COR-L47 (cell line): ENCODE measurements around the gene TBP.
A peak's percentile ranks its signal among the peaks of the same experiment; 100 is the strongest.
"Not testable (repeated sequence)": the region's sequence is repeated elsewhere in the genome, so short reads cannot be mapped to it uniquely, and the experiment has no call there.

Experiments used
- DNase-seq: peaks from one replicate; lab custom pipeline; 2025; lab: John Stamatoyannopoulos, UW

TBP gene

GRCh38 chr6:170554013-170554795 is at the start of gene TBP:
Gene TBP, plus strand, starts transcription at chr6:170554369. Its CDS starts 2,661 bp downstream, at chr6:170557030.
- DNase-seq, result peak; percentile 88

GRCh38 chr6:170504479-170504878 is 49.7 kb upstream of the TBP start:
- DNase-seq, result no peak

DNA sequence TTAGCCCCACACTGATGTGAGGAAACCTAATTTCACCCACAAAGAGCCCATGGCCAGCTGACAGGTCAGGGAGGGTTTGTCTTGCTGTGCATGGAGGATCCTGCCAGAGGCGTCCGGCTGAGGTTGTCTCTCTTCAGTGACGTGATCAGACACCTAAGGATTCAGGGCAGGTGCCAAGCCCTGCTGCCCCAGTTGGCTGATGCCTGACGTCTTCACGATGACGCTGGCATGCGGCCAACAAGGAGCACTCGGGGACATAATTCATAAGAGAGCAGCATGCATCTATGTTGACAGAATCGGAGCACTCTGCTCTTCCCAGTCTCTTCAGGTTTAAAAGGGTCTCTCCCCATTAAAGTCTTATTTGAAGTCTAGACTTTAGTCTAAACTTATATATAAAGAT is 48.9 kb upstream of the TBP start:
- no peak for DNase-seq

DNA sequence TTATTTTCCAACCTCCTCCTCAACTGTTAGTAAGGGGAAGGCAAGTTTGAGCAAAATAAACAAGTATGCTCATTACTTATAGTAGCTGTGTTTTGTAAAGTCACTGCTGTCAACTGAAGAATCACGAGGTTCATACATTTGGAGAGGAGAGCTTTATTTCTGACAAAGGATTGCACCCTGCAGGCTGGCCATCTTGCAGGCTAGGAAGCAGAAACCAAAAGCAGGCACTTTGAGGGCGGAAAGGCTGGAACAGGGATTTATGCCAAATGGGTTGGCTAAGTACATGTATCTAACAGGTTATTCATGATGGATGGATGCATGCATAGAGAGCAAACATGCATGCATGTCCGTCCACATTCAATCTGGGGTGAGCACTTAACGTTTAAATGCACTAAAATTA is 47.7 kb upstream of the TBP start:
- no peak for DNase-seq

DNA sequence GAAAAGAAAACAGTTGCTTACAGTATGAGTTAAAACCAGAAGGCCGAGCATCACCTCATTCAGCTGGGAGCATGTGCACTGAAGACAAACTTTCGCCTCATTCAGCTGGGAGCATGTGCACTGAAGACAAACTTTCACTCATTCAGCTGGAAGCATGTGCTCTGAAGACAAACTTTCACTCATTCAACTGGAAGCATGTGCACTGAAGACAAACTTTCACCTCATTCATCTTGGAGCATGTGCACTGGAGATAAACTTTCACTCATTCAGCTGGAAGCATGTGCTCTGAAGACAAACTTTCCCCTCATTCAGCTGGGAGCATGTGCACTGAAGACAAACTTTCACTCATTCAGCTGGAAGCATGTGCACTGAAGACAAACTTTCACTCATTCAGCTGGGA is 46.4 kb upstream of the TBP start:
- DNase-seq, result not testable (repeated sequence)

DNA sequence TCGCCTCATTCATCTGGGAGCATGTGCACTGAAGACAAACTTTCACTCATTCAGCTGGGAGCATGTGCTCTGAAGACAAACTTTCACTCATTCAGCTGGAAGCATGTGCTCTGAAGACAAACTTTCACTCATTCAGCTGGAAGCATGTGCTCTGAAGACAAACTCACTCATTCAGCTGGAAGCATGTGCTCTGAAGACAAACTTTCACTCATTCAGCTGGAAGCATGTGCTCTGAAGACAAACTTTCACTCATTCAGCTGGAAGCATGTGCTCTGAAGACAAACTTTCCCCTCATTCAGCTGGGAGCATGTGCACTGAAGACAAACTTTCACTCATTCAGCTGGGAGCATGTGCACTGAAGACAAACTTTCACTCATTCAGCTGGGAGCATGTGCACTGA is 45.9 kb upstream of the TBP start:
- DNase-seq, result not testable (repeated sequence)

- not testable (repeated sequence) for DNase-seq
These were observed 45.1 kb upstream of the TBP start for GRCh38 chr6:170508892-170509722.

GRCh38 chr6:170509723-170510018 is 44.5 kb upstream of the TBP start:
- DNase-seq, result no peak

- DNase-seq, result no peak
These were observed 43.5 kb upstream of the TBP start for GRCh38 chr6:170510631-170511030.

- no peak for DNase-seq
These were observed 41.9 kb upstream of the TBP start for GRCh38 chr6:170512249-170512648.

- DNase-seq, result no peak
These were observed 39.3 kb upstream of the TBP start for GRCh38 chr6:170514908-170515307.

DNA sequence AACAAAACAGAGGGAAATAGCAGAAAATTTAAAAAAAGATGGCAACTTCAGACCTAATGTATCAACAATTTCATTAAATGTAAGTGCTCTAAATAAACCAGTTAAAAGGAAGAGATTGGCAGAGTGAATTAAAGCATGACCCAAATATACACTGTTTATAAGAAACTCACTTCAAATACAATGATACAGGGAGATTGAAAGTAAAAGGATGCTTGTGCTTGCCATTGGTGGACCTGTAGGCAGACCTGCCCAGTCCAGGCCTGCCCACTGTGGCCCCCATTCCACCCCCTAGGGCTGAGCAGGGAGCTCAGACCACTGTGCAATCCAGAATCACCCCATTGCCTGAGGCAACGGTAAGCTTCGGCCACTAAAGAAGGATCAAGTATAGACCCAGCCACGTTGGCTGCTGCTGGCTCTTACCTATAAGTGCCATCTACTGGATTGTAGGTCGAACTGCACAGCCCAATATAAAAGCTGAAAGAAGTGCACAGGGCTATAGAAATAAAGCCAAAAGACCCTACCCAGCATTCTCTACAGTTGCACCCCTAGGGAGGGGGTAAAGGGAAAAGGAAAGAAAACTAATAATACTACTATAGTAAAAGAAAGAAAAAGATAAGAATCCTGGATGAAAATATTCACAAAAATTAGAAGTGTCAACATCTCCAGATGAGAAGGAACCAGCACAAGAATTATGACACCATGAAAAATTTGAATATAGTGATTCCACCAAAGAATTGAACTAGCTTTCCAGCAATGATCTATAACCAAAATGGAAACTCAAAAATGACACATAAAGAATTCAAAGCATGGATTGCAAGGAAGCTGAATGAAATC is 37.2 kb upstream of the TBP start:
- peak; percentile 65 for DNase-seq

DNA sequence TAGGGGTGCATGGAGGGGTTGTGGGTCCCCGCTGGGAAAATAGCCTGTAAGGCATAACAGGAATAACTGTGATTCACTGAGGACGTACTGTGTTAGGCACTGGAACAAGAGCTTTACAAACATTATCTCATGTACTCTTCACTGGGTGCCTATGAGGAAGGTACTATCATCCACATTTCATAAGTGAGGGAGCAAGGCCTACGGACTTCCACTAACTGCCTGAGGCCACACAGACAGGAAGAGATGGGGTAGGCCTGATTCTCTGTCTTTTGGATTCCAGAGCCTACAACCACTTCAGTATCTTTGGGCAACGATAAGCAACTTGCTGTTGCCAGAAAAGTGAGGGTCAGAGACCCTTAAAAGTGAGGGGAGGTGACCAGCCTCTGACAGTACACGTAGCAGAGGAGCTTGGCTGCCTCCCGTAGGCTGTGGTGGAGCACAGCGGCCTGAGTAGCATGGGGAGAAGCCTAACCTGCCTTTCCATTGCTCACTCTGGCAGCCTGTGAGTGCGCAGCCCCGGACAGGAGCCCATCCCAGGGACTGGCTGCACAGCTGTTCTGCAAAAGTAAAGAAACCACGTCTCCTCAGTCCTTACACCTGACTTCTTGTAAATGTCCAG is 31.5 kb upstream of the TBP start:
- DNase-seq, result no peak

DNA sequence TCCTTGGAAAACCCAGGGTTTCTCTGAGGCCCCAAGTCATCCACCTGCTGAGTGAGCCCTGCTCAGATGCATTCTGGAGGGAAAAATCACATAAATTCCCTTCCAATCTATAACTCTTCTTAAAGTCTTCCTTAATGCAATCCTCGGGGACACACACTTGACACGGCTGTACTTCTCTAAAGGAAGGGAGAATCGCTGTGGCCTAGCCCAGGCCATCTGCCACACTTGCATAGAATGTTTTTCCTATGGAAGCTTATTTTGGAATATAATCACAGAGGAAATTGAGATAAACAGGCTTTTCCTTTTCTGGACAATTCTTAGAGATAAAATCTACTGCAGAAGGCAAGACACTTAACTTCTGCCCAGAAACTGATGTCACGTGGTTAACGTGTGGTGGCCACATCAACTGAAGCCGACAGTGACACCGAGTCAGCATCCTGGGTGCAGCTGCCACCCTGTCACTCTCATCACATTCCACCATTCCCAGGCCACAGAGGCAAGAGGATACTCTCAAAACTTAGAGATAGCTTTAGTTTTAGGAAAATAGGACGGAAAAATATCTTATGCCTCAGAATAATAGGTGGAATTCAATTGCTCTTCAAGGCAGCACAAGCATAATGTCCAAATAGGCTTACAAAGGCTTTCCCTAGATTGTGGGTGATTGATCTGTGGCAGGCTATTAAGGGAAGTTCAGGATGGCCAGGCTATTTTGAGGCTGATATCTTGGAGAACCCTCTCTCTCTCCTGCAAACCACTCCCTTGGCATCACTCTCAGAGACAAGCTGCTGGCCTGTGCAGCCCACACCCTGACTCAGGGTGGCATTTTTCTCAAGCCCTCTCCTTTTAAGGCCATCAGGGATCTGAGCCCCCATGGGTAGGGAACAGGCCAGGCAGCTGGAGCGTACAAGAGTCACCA is 30.7 kb upstream of the TBP start:
- no peak for DNase-seq

- no peak for DNase-seq
These were observed 30.0 kb upstream of the TBP start for GRCh38 chr6:170524172-170524502.

DNA sequence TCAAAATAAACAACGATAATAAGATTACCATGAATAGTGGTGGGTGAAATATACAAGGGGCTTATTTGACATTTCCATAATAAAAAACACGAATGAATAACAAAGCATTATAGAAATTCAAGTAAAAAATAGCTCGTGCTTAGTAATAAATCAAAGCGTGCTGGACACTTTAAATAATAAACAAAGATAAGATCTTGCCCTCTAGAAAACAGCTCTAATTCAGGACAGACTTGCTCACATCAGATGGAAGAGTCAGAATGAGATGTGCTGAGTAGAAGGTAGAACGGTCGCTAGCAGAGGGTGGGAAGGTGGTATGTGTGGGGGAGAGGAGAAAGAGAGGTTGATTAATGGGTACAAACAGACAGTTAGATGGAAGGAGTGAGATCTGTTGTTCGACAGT is 28.4 kb upstream of the TBP start:
- DNase-seq, result no peak

GRCh38 chr6:170527995-170528394 is 26.2 kb upstream of the TBP start:
- DNase-seq, result not testable (repeated sequence)

DNA sequence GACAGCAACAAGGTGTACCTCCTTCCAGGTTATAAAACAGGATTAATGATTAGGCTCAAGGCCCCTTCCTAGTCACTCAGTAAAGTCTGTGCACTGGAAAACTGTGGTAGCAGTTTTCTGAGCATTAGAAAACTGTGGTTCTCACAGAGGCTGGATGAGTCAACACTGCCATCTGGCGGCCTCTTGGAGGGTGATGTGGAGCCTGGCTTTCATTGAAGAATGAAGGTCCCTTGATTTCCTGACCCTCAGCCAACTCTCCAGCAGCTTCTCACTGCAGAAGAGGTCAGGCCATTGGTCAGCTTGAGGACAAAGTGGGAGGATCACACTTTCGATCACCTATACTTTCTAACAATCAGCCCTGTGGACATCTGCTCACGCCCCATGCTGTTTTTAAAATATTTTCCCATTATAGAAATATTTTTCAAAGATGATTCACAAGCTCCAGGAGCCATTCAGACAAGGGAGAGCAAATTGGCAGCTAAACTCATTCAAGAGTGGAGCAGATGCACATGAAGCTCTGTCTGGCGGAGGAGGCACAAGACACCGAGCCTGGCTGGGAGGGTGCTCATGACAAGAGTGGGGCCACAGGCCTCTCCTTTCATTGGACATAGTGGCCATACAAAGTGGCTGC is 24.2 kb upstream of the TBP start:
- DNase-seq, result peak; percentile 35

DNA sequence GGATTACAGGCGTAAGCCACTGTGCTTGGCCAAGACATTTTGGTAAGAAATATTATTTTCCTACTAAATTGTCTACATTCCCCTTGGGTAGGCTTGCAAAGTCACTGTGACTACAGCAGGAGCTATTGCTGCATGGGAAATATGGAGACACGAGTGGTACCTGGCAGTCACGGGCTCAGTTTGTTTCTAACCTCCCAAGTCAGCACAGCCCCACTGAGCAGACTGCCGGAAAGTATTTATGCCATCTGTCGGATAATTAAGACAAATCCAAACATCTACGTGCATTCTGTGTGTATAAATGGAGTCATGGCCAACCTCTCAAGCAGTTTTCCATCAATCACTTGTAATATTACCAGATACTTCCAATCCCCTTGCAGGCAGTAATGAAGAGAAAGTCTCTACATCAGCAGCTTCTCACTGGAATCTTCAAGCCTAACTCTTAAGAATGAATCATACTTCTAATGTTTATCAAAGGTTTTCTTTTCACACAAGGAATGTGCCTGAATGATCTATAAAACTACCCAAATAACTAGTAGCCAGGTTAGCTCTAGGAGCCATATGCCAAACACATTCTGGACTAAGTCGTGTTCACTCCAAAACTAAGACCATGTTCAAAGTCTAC is 21.2 kb upstream of the TBP start:
- DNase-seq, result no peak

- no peak for DNase-seq
These were observed 20.4 kb upstream of the TBP start for GRCh38 chr6:170533792-170534191.
